ENCODE results near the gene ATP2A1.
"Not testable (repeated sequence)": the region's sequence is repeated elsewhere in the genome, so short reads cannot be mapped to it uniquely, and the experiment has no call there.

ATP2A1 gene

DNA sequence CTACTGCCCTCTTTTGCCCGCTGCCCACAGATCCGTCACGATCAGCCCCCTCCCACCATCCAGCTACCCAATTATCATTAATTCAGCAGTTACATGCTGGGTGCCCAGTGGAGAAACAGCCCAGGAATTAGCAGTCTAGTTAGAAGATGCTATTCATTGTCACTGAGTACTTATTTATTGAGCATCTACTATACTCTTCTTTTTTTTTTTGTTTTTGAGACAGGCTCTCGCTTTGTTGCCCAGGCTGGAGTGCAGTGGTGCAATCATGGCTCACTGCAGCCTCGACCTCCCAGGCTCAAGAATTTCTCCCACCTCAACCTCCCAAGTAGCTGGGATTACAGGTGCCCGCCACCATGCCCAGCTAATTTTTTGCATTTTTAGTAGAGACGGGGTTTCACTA lies 61.5 kb downstream of the ATP2A1 start:
- not testable (repeated sequence) for DNase-seq

GRCh38 chr16:28943281-28943680 lies 65.0 kb downstream of the ATP2A1 start:
- no peak for DNase-seq

GRCh38 chr16:28946681-28947080 lies 68.4 kb downstream of the ATP2A1 start:
- DNase-seq = no peak

DNA sequence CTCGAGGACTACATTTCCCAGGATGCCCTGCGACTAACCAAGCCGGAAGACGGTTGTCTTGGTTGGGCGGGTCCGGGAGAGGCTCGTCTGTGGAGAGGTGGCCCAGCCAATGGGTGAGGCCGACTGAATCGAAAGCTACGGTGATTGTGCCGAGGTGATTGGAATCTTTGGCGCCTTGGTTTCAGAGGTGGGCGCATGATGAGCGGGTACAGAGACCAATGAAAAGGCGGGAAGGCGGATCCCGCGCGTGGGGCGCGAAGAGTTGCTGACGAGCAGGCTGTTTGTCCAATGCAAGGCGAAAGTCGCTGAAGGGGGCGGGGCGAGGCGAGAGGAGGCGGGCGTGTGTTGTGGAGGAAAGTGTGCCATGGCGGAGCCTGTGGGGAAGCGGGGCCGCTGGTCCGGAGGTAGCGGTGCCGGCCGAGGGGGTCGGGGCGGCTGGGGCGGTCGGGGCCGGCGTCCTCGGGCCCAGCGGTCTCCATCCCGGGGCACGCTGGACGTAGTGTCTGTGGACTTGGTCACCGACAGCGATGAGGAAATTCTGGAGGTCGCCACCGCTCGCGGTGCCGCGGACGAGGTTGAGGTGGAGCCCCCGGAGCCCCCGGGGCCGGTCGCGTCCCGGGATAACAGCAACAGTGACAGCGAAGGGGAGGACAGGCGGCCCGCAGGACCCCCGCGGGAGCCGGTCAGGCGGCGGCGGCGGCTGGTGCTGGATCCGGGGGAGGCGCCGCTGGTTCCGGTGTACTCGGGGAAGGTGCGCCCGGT lies 72.5 kb downstream of the ATP2A1 start, which contains the start of gene NFATC2IP:
NFATC2IP (plus strand) TSS at position 290 of the 762 bp plus-strand sequence; CDS start at position 365, 75 bp downstream.
- DNase-seq = peak; percentile 100

DNA sequence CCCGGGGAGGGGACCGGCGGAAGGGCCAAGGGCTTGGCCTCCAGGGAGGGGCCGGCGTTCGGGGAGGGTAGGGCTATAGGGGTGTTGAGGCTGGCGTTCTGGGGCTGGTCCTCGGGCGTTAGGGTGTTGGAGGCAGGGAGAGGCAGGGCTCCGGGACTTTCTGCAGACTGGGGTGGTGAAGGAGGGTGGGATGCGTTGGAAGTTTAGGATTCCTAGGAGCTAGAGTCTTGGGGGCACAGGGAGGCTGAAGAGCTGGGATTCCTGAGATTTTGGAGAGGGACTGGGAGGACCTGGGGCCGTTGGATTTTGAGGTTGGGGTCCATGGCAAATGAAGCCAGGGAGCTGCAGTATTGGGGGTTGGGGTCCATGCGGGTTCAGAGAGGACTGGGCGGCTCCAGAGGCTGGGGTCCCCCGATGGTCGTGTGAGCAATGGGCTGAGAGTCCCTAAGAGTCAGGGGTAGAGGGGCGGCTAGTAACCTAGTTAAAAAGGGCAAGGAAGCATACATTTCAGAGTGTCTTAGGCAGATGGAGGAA lies 73.2 kb downstream of the ATP2A1 start:
- DNase-seq = no peak

All from CD4-positive, alpha-beta T cell treated with Interleukin-15 for 1 hour (primary cell).